RWPE1 (cell line): Measurements from ENCODE around the gene ADTRP.

Source experiments
- CTCF ChIA-PET: fragments of 350-600 bp; sonication (Branson Sonifier 250); formaldehyde crosslinking; extraction: SDS; loops from one replicate; lab custom pipeline; 2021; lab: Yijun Ruan, JAX
- POLR2A ChIA-PET: fragments of 400-600 bp; formaldehyde crosslinking; extraction: SDS; loops from one replicate; lab custom pipeline; 2020; ENCODE audit warnings: antibody characterized with exemption; ENCODE audit not compliant: low non-redundant PET; lab: Yijun Ruan, JAX
- DNase-seq: peaks from one replicate; pipeline ENCODE4 v3.0.0; 2012; ENCODE audit warnings: low spot score
- H3K27ac ChIP-seq: fragments of 450-650 bp; 2 replicates; pipeline ENCODE4 v1.5.1; 2017
- TF ChIP-seq, protein P1 (sequence below): fragments of 450-650 bp; conservative IDR thresholded peaks from 2 replicates; pipeline ENCODE4 v1.5.1; 2017; ENCODE audit warnings: low read depth, mild to moderate bottlenecking

Gene ADTRP

DNA sequence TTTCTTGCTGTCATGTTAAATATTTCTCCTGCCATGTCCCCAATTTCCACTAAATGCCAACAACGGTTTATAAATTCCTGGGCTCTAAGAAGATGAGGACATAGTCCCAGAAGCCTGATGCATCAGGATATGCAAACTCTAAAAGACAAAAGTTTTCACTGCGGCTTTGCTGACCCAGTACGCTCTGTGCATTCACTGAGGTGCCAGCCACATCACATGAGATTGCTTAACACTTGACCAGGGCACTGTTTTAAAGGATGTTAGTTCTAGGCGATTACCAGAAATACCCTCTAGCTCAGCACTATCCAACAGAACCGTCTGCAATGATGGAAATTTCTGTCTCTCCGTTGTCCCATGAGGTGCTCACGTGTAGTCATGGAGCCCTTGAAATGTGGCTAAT, 19.9 kb upstream of the ADTRP start:
- TF ChIP-seq, protein P1, sequence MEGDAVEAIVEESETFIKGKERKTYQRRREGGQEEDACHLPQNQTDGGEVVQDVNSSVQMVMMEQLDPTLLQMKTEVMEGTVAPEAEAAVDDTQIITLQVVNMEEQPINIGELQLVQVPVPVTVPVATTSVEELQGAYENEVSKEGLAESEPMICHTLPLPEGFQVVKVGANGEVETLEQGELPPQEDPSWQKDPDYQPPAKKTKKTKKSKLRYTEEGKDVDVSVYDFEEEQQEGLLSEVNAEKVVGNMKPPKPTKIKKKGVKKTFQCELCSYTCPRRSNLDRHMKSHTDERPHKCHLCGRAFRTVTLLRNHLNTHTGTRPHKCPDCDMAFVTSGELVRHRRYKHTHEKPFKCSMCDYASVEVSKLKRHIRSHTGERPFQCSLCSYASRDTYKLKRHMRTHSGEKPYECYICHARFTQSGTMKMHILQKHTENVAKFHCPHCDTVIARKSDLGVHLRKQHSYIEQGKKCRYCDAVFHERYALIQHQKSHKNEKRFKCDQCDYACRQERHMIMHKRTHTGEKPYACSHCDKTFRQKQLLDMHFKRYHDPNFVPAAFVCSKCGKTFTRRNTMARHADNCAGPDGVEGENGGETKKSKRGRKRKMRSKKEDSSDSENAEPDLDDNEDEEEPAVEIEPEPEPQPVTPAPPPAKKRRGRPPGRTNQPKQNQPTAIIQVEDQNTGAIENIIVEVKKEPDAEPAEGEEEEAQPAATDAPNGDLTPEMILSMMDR: no peak
- no peak for DNase-seq
- POLR2A ChIA-PET: no interaction called here
- CTCF ChIA-PET: interaction anchor here (0.6 kb wide), 1 partner anchor 428 kb away, joined by 6 read pairs; no protein-coding TSS in a partner anchor
- H3K27ac ChIP-seq: no peak overlapping the region

DNA sequence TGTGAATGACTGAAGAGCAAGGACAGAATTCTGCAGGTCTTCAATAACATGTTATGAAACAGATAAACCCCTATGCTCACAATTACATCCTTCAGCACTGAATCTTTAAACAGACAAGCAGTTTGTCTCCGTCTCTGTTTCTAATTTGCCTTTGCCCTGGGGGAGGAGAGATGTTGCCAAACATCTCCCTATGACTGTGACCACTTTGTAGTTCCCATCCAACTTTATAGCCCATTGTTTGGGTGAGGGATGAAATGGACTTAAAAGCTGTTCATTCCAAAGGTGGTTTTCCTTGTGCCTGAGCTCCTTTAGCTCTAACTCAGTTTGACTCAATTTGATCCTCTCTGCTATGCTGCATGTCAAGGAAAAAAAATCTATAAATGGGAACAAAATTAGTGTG, 19.5 kb upstream of the ADTRP start:
- DNase-seq: no peak
- POLR2A ChIA-PET: no interaction called here
- TF ChIP-seq, protein P1: no peak
- no peak overlapping the region for H3K27ac ChIP-seq
- CTCF ChIA-PET: no interaction called here

DNA sequence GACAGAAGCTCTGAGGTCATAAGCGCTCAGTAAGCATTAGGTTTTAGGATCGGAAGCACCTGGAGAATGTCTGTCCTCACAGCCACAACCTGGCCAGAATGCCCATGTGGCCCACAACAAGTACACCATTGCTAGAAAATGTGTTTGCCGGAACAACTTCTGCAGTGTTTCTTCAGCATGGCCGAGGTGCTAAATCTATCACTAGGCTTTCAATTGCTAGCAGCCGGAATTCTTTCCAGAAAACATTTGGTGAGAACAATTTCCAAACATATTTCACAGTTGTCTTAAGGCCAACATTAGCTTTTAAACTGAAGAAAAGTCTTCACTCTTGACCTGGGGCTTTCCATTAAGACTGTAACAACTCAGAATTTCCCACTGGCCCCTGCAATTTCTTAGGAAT, 18.2 kb upstream of the ADTRP start:
- H3K27ac ChIP-seq: no peak overlapping the region
- TF ChIP-seq, protein P1: no peak
- no peak for DNase-seq
- ChIA-PET CTCF (no interaction called here), POLR2A (no interaction called here)

DNA sequence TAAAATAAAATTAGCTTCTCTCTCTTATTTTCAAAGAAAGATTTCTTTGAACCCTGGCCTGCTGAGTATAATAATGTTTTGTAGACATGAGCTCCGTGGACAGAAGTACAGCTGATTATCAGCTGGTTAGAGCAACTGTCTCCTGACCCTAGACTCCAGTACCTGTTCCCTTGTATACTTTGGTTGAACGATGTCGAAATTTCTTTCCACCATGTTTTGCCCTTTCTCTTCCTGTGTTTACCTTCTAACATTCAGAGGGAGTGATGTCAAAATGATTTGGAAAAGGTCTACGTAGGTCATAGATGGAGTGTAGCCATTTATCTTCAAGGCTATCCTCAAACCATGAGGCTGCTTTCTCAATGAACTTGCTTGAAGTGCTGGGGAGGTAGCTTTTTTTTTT, 16.8 kb upstream of the ADTRP start:
- H3K27ac ChIP-seq: no peak overlapping the region
- POLR2A ChIA-PET: no interaction called here
- TF ChIP-seq, protein P1: no peak
- CTCF ChIA-PET: interaction anchor here (0.9 kb wide), 1 partner anchor 18 kb away, joined by 3 read pairs; no protein-coding TSS in a partner anchor
- no peak for DNase-seq

DNA sequence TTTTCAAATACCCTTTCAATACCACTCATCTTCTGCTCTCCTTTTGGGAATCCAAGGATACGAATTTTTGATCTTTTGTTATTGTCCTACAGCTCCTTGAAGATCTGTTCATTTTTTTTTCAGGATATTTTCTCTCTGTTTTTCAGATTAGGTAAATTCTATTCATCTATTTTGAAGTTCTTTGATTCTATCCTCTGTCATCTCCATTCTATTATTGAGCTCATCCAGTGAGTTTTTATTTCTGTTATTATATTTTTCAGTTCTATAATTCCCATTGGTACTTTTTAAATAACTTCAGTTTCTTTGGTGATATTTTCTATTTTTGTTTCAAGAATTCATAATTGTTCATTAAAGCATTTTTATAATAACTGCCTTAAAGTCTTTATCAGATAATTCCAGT, 14.7 kb upstream of the ADTRP start:
- H3K27ac ChIP-seq: no peak overlapping the region
- DNase-seq: no peak
- ChIA-PET POLR2A (no interaction called here), CTCF (interaction anchor here (0.6 kb wide), 1 partner anchor 1730 kb away, joined by 3 read pairs; no protein-coding TSS in a partner anchor)
- TF ChIP-seq, protein P1: no peak

DNA sequence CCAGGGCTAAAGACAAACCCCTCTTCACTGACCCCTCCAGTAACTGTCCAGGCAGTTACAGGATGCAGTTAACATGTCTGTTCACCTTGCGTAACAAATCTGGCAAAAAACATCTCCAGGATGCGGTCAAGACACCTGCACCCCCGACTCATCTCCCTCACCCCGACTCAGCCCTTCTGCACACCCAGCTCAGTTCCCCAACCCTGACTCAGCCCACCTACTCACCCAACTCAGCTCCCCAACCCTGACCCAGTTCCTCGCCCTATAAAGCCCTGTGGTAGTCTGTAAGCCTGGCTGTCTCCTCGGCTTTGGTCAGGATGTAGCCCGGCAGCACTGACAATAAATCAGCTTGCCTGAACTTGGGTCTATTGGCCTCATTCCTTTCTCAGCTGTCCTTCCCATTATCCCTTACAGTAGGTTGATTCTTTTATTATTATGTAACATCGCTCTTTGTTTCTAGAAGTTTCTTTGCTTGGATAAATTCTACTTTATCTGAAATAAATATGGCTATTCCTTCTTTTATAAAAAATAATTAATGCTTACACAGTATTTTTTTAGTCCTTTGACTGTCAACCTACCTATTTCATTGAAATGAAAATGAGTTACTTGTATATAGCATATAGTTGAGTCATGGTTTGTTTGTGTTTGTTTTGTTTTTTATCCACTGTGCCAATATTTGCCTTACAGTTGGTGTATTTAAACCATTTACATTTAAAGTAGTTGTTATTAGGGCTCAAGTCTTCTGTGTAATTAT, 12.9 kb upstream of the ADTRP start:
- POLR2A ChIA-PET: no interaction called here
- DNase-seq: no peak
- H3K27ac ChIP-seq: no peak overlapping the region
- CTCF ChIA-PET: no interaction called here
- TF ChIP-seq, protein P1: no peak
